ENCODE results near the gene CCDC85A. TPM values are rescaled to one million over a fixed set of nuclear protein-coding genes. Genes with fewer than 3 reads are reported as not detected.

The CCDC85A gene
- total RNA-seq, 1 donor from 2014 or later = 4.3 TPM

DNA sequence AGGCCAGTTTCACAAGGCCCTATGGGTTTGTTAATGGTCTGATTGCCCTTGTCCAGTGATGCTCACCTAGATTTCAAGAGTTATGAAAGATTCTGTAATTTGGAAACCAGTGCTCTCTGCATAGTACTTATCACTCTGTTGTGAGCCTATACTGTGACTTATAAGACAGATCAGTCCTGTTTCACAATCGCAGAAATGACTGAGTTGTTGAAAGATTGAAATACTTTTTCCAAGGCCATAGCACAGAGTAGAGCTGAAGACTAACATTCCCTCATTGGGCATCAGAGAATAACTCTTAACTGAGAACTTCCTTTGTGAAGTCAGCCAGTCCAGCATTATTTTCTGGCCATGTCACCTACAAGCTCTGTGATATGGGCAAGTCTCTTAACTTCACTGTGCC lies 44.0 kb downstream of the CCDC85A start:
- ATAC-seq (ENCODE audit: poor library complexity) (no peak), DNase-seq (no peak)
- intact Hi-C loops (cut with DNase I) = no loop called here

DNA sequence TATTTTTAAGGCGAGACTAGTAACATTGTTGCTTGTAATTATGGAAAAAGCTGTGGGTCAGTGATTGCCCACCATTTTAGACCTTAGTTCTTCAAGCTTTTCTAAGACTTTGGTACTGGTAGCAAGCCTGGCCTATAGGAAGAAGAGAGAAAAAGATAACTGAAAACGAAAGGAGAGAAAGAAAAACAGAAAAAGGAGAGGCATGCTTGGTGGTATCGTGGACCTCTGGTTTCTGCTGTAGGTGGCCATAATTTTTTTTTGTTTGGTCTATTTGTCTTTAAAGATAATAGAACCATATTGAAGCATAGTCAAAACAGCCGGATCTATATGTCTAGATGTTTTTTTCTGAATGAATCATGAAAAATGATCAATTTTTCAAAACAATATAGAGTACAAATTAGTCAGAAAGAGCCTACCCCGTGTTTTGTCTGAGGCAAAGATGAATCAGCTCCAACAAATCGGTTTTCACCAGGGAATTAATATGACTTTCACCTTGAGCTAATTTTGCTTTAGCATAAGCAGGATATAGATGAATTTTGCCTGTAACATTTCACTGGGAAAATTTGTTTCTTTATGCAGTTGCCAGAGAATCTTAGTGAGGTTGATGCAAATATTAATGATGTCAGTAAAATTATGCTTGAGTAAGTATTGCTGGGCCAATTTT lies 45.7 kb downstream of the CCDC85A start:
- intact Hi-C loops (cut with DNase I) = no loop called here
- ATAC-seq (ENCODE audit: poor library complexity) = no peak
- no peak for DNase-seq

DNA sequence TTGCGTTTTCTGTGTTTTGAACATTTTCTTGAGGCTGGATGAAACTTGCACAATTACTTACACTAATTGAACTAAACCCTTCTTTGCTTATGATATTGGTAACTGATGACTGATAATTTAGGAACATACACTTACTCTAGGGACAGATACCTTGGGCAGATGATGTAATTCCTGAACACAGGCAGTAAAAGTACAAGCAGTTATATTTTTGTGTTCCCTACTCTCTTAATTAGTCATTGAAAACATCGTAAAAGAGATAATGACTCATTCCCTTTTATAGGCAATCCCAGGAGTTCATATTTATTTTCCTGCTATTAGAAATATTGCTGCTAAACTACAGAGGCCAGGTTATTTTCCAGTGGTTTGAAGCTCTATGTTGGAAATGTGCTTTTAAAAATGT lies 46.4 kb downstream of the CCDC85A start:
- no peak for DNase-seq
- no peak for ATAC-seq (ENCODE audit: poor library complexity)
- intact Hi-C loops (cut with DNase I) = no loop called here

DNA sequence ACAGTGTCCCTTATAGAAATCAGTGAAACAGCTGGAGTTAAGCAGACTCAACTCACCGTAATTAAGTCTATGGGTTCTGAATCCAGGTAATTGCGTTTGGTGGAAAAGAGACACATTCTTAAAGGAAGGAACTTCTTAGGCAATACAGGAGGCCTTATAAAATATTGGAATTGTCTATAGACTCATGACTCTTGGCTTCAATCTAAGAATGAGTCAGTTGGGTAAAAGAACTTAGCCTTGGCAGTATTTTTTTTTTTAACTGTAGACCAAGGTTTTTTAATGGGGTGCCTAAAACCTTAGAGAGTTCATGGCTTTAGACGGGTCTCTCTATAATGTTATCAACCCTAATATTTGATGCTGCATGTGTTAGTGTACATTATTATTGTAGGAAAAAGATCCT lies 47.6 kb downstream of the CCDC85A start:
- intact Hi-C loops (cut with DNase I) = no loop called here
- DNase-seq = no peak
- ATAC-seq (ENCODE audit: poor library complexity) = no peak

DNA sequence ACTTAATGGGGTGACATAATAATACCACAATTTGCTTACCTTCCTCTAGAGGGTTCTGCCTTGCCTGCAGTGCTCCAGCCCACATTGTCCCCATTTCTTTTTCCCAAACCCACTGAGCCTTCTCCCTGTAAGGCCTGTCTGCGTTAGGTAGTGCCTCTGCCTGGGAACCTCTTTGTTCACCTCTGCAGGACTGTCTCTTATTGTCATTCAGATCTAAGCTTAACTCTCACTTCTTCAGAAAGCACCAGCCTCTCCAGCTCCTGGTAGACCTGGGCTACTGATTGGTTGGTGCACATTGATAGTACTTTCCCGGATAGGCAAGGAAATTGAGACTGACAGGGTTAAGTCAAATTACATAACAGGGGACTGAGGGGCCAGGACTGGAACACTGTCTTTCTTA lies 49.1 kb downstream of the CCDC85A start:
- ATAC-seq (ENCODE audit: poor library complexity) (no peak), DNase-seq (no peak)
- intact Hi-C loops (cut with DNase I) = no loop called here

DNA sequence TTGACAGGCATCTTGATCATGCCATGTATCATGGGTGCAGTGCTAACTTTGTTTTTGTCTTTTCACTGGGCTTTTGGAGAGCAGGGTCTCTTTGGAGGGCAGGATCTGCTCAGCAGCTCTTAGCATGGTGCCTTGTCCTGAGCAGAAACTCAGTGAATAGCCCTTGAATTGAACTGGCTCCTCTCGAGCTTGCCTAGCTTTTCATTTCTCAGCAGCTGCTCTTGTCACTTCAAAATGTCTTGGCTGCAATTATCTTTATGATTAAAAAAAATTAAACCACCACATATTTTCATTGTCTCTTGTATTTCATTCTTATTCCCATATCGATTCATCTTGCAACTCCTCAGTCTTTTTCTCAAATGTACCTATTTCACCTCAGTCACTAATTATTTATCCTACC lies 50.5 kb downstream of the CCDC85A start:
- DNase-seq (no peak), ATAC-seq (ENCODE audit: poor library complexity) (no peak)
- intact Hi-C loops (cut with DNase I) = no loop called here

DNA sequence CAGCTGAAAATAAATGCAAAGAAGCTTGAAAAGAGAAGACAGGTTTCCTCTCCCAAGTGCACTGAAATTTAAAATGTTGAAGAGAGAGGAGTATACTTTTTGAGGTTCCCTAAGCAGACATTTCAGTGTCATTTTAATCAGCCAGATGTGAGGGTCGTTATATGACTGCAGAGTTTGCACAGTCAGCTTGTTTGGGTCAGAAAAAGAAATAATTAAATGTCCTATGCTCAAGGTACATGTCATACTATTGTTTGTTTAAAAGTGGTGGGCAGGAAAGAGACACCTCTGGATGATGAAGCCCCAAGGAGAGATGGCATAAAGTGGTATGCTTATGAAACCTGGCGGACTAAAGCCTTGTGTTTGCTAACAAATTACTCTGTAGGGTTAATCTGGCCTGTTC lies 55.2 kb downstream of the CCDC85A start:
- ATAC-seq (ENCODE audit: poor library complexity) (no peak), DNase-seq (no peak)
- intact Hi-C loops (cut with DNase I) = no loop called here

DNA sequence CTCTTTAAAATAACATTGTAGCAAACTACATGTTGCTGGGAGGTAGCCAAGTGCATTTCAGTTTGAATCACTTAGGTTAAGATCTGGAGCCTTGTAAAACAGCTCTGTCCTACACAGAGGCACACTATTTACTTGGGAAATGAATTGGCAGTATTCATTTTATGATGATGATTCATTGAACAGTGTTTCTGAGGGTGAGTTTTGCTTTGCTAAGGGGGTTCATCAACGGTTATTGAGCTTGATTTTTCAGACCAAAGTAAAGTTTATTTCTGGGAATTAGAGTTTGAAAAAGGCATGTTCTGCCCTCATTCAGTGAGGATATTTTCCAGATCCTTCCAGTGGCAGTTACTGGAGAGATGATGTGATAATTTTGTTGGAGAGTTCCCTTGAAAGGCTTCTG lies 55.6 kb downstream of the CCDC85A start:
- no peak for ATAC-seq (ENCODE audit: poor library complexity)
- intact Hi-C loops (cut with DNase I) = no loop called here
- DNase-seq = no peak

DNA sequence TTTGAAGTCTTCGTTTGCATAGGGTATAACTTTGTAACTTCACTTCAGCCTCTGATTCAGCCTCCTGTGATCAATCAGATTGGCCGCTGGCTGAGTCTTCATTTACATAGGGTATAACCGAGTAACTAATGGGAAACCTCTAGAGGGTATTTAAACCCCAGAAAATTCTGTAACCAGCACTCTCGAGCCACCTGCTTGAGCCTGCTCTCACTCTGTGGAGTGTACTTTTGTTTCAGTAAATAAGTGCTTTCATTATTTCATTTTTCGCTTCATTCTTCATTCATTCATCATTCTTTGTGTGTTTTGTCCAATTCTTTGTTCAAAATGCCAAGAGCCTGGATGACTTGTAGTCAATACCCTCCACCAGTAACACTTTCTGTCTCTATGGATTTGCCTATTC lies 56.4 kb downstream of the CCDC85A start:
- DNase-seq (no peak), ATAC-seq (ENCODE audit: poor library complexity) (no peak)
- intact Hi-C loops (cut with DNase I) = no loop called here

DNA sequence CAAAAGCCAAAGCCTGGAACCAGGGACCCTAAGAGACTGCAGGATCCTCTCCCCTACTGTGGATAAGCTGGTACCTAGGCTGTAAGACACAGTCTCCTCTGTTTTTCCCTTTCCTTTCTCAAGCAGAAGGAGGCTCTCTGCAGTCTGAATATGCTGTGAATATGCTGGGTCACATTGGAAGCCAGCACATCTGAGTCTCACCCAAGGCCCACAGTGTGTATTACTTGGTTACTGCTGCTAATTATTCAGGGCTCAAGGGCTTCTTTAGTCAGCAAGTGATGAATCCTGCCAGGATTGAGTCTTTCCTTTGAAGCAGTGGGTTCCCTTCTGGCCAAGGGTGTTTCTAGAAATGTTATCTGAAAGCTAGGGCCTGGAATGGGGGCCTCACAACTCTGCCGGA lies 60.7 kb downstream of the CCDC85A start:
- ATAC-seq (ENCODE audit: poor library complexity) = no peak
- no peak for DNase-seq
- intact Hi-C loops (cut with DNase I) = no loop called here

DNA sequence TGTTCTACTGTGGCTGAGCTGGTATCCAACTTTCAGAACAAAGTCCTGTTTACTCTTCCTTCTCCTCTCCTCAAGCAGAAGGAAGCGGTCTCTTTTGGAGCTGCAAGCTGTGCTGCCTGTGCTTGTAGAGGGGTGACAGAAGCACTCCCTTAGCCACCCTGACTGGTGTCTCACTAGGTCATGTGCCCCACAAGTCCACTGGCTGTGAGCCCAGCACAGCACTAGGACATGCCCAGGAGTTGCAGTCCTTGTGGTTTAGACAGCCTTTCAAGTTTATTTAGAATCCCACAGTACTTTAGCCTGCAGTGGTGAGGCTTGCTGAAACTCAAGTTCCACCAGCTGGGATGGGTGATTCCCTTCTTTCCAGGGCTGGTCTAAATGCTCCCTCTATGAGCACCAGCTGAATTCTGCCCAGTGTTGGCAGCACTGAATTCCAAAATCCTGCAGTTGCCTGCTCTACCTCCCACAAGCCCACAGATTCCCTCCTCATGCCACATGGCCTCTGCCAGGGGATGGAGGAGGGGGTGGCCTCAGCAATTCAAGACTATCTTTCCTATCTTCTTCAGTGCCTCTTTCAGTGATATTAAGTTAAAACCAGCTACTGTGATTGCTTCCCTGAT lies 61.2 kb downstream of the CCDC85A start:
- no peak for DNase-seq
- ATAC-seq (ENCODE audit: poor library complexity) = no peak
- intact Hi-C loops (cut with DNase I) = no loop called here

DNA sequence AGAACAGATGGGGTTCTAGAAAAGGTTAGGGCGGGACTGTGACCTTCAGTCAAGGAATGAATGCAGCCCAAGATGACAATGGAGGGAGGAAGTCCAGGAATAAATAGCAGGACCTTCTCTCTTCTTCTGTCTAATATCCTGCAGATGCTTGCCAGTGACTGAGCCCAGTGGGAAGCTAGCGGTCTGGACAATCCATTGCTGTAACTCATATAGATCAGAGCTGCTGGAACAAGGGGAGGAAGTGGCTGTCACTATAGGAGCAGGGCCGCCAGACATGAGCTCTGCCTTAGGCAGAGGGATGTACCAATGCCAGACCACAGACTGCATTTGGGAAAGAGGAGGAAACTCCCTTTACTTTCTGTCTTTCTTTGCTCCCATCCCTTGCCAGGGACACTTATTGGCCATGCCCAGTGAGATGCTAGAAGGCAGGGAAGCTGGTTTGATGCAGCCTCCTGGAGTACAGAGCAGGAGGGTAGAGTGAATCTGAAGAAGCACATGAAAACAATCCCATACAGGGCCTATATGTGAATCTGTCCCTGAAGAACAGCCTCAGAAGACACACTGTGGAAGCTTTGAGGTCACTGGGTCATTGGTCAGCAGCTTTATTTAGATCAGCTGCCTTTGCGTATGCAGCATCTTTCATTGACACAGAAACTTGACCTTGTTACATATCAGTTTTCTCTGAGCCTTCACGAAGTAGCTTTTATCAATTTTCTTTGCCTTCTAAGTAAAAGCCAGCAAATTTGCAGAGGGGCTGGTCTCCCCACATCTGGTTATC lies 65.4 kb downstream of the CCDC85A start:
- no peak for ATAC-seq (ENCODE audit: poor library complexity)

DNA sequence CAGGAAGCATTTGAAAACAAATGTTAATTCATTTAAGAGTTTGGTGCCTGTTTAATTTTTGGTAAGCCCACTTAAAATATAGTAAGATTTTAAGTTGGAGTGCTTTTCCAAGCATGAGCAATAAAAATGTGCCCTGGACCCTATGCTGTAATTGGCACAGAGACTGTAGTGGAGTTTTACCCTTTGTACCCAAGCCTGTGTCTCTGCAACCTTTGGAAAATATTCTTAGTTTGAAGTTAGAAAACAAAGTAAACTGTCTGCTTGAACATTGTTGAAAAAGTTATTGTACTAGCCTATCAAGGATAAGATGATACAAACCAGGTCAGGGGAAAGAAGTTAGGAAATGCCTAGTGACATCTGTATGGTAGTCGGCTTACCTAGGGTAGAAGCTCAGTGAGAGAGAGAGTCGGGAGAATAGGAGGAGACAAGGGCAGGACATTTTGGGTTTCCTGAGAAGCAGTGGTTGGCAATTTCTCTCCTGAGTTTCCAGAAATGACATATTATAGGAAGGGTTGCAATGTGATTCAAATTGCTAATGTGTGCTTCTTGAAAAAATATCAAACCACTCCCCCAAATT lies 66.5 kb downstream of the CCDC85A start:
- DNase-seq (no peak), ATAC-seq (ENCODE audit: poor library complexity) (no peak)
- intact Hi-C loops (cut with DNase I) = no loop called here

More for the DNA sequence above, 65.4 kb downstream of the CCDC85A start:
- intact Hi-C loops (cut with DNase I) = no loop called here
- DNase-seq = no peak

DNA sequence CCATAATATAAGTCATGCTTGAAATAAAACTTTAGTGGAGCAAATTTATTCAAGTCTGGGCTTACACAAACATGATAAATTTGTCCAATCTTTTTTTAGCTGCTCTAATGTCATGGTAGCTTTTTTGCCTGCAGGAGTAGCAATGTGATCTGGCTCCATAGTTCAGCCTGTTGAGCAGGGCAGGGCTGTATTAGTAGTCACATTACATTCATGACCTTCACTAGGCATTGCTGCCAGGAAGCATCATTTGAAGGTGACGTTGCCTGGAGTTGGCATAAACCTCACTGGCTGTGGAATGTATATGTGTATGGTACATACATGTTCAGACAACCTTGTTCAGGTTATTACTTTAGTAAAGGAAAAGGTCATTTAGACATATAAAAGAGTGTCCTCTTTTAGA lies 76.6 kb downstream of the CCDC85A start:
- ATAC-seq (ENCODE audit: poor library complexity) = no peak
- intact Hi-C loops (cut with DNase I) = no loop called here
- no peak for DNase-seq

DNA sequence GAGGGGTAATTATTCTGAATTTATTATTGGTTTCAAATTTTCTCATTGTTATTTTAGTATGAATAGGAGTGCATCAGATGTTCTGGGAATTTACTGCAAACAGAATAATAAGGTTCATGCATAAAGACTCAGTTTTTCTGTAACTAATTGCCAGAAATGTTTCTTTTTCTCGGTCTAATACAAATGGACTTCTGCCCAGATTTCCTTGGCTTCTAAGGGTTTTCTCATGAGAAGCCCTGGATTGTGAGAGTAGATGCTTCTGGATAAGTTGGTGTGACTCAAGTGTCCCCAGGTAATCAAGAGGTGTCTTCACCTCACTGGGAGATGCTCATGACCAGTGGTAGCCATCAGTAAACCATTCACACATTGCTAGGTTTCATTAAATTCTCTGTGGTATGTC lies 78.5 kb downstream of the CCDC85A start:
- intact Hi-C loops (cut with DNase I) = no loop called here
- DNase-seq (no peak), ATAC-seq (ENCODE audit: poor library complexity) (no peak)

DNA sequence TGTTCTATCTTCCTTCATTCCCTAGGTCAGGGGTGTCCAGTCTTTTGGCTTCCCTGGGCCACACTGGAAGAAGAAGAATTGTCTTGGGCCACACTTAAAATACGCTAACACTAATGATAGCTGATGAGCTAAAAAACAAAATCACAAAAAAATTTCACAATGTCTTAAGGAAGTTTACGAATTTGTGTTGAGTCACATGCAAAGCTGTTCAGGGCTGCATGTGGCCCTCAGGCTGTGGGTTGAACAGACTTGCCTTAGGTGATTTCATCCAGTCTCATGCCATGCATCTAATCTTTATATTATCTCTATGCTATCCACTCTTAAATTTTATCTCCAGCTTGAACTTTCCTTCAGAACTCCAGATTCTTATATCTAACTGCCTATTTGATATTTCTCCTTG lies 80.1 kb downstream of the CCDC85A start:
- ATAC-seq (ENCODE audit: poor library complexity) (no peak), DNase-seq (no peak)
- intact Hi-C loops (cut with DNase I) = no loop called here

DNA sequence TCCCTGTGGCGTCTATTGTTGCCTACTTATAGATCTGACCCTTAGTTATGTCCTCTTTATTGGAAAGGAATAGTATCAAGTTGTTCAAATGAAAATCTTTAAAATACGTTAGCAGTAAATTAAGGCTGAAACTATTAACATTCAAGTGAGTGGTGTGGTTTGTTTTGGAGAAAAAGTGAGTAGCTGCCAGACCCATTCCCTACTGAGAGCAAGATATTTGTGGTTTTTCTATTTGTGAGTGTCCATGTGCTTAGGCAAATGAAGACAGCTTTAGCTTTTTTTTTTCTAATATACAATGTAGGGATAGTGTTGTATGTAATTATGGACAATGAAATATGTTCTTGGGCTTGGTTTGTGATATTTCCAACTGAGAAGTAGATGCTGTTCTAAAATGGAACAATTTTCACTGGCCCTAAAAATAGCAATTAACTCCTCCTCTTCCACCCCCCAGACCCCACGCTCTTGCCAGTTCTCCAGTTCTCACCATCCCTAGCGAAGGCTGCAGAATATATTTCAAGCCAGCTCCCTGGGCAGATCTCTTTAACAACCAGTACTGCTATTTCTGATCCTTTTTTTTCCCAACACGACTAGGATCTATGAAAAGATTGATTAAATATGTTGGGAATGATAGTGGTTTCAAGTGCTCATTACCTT lies 83.1 kb downstream of the CCDC85A start:
- intact Hi-C loops (cut with DNase I) = no loop called here
- ATAC-seq (ENCODE audit: poor library complexity) (no peak), DNase-seq (no peak)

DNA sequence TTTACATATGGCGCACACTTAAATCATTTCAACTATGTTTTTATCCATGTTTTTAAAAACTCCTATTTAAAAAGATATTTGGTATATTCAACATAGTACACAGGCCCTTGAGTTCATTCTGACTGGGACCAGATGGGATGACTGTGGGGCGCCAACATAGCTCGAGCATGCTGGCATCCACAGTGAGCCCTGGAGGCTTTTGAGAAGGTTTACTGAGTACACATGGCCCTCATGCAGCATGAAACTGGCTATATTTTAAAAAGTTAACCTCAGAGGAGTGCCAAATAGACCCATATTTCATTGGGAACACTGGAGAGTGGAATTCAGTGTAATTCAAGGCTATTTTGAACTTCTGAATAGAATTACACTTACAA lies 83.6 kb downstream of the CCDC85A start:
- intact Hi-C loops (cut with DNase I) = no loop called here
- no peak for ATAC-seq (ENCODE audit: poor library complexity)
- DNase-seq = no peak

DNA sequence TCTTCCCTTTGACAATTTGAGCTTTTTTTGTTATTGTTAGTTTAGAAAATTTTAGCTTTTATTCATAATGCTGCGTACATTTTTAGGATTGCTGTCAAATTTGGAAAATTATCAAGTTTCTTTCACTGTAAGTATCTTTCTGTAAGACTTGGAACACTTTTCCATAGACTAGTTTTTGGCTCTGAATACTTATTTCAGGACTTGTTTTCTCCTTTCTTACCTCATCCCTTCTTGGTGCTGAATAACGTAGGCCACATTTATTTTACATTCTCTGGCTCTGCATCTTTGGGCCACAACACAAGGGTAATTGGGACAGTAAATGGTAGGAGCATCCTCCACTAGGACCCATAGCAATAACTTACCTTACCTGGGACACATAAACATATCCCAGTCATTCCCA lies 85.1 kb downstream of the CCDC85A start:
- no peak for DNase-seq
- no peak for ATAC-seq (ENCODE audit: poor library complexity)
- intact Hi-C loops (cut with DNase I) = no loop called here
